AG10803 (cell line): ENCODE results near the gene DCBLD1.

ENCODE experiments used
- DNase-seq: peaks from one replicate; pipeline ENCODE4 v3.0.0; 2010; ENCODE audit warnings: low read depth
- H3K4me3 ChIP-seq: 2 replicates; pipeline ENCODE4 v1.5.1; 2011; ENCODE audit warnings: mild to moderate bottlenecking, low read length, control low read depth
- CTCF ChIP-seq: conservative IDR thresholded peaks from 2 replicates; pipeline ENCODE4 v1.5.1; 2011; ENCODE audit warnings: mild to moderate bottlenecking, low read length, control low read depth, inconsistent platforms

Gene DCBLD1

DNA sequence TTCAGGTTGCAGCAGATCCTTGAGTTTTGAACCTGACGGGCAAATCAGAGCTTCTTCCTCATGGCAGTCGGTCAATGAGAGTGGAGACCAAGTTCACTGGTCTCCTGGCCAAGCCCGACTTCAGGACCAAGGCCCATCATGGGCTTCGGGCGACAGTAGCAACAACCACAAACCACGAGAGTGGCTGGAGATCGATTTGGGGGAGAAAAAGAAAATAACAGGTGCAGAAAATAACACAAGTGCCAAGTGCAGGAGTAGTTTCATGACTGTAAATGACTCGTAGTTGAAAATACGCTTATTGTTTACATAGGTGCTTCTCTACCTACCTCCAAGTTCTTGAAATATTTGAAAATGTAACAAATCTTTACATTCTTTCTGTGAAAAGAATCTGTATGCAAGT lies 56.1 kb downstream of the DCBLD1 start:
- no peak for TF ChIP-seq CTCF
- no peak for DNase-seq

DNA sequence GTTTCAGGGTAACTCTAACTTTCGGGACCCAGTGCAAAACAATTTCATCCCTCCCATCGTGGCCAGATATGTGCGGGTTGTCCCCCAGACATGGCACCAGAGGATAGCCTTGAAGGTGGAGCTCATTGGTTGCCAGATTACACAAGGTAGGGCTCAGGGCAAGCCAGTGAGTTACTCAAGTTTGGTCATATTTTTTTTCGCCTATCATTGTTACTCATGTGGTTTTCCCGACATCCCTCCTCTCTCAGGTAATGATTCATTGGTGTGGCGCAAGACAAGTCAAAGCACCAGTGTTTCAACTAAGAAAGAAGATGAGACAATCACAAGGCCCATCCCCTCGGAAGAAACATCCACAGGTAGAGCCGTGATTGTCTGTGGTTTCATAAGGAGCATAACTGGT lies 58.2 kb downstream of the DCBLD1 start:
- TF ChIP-seq CTCF, result no peak
- no peak overlapping the region for H3K4me3 ChIP-seq
- DNase-seq, result no peak

More for the DNA sequence above, 56.1 kb downstream of the DCBLD1 start:
- no peak overlapping the region for H3K4me3 ChIP-seq

- no peak for TF ChIP-seq CTCF
- H3K4me3 ChIP-seq, result no peak overlapping the region
- DNase-seq, result no peak
These were observed 60.0 kb downstream of the DCBLD1 start for GRCh38 chr6:117542493-117542892.

- DNase-seq, result no peak
- no peak for TF ChIP-seq CTCF
- H3K4me3 ChIP-seq, result no peak overlapping the region
These were observed 62.2 kb downstream of the DCBLD1 start for GRCh38 chr6:117544716-117545115.

- TF ChIP-seq CTCF, result no peak
- no peak overlapping the region for H3K4me3 ChIP-seq
- no peak for DNase-seq
These were observed 62.7 kb downstream of the DCBLD1 start for GRCh38 chr6:117545161-117545595.

DNA sequence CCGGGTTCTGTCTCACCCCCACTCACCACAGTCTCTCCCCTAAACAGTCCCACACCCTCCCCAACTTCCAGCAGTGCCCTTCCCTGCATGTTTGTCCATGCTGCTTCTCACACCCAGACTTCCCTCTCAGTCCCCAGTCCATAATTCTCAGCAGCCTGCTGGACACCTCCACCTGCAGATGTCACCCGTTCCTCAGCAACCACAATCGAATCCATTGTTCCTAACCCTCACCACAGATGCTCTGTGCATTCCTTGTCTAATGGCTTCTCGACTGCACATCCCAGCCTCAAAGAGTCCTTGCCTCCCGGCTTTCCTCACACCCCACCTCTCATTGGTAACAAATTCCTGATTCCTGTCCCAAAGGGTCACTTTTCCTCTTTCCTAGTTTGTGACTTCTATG lies 64.2 kb downstream of the DCBLD1 start:
- no peak for TF ChIP-seq CTCF
- no peak for DNase-seq
- no peak overlapping the region for H3K4me3 ChIP-seq

GRCh38 chr6:117547688-117548621 lies 65.5 kb downstream of the DCBLD1 start:
- no peak; the same call in 1 of the 2 replicates for TF ChIP-seq CTCF
- DNase-seq, result peak; percentile 34
- peak overlapping the region; percentile 45 for H3K4me3 ChIP-seq
